Panc1 (cell line): ENCODE measurements around the gene NDUFV2. TPM values are rescaled to one million over a fixed set of nuclear protein-coding genes. Genes with fewer than 3 reads are reported as not detected.
A peak's percentile ranks its signal among the peaks of the same experiment; 100 is the strongest.

Source experiments
- ATAC-seq: fragments of 200-7000 bp; cut with Tn5 transposase; 2 replicates; pipeline ENCODE4 v1.9.1; 2020; ENCODE audit warnings: mild to moderate bottlenecking, moderate library complexity
- BruUV-seq: library from RNA; stranded (reverse); fragments of 400-500 nt; replicated peaks from 2 replicates; lab custom pipeline; 2021; lab: Mats Ljungman, UMichigan
- CTCF ChIA-PET: fragments of 300-600 bp; sonication (Branson Sonifier 250); formaldehyde crosslinking; loops from one replicate; lab custom pipeline; 2022; ENCODE audit warnings: antibody characterized with exemption; lab: Charles Lee
- POLR2A ChIA-PET: fragments of 300-600 bp; sonication (Branson Sonifier 250); formaldehyde crosslinking; loops from one replicate; lab custom pipeline; 2022; ENCODE audit warnings: antibody characterized with exemption; lab: Charles Lee
- DNase-seq: peaks from one replicate; pipeline ENCODE4 v3.0.0-alpha.2; 2010; ENCODE audit warnings: low read depth, low spot score
- H3K27ac ChIP-seq: 2 replicates; pipeline ENCODE4 v1.5.1; 2011; ENCODE audit warnings: mild to moderate bottlenecking, low read length, inconsistent platforms
- H3K27me3 ChIP-seq: fragments of 200-500 bp; sonication (Bioruptor generic); 2 replicates; pipeline ENCODE4 v1.6.0; 2014; ENCODE audit warnings: low read length, inconsistent platforms; ENCODE audit not compliant: control insufficient read depth, insufficient read depth
- H3K36me3 ChIP-seq: fragments of 200-500 bp; sonication (Bioruptor generic); 2 replicates; pipeline ENCODE4 v1.5.1; 2014; ENCODE audit warnings: inconsistent platforms, mild to moderate bottlenecking, low read length, moderate library complexity; ENCODE audit not compliant: control insufficient read depth, insufficient read depth
- H3K4me1 ChIP-seq: 2 replicates; pipeline ENCODE4 v1.5.1; 2011; ENCODE audit warnings: inconsistent platforms, mild to moderate bottlenecking, low read length, moderate library complexity; ENCODE audit not compliant: control insufficient read depth, insufficient read depth
- H3K4me3 ChIP-seq, 2 experiments: 2 replicates each; pipeline ENCODE4 v1.5.1; 2011 to 2012; ENCODE audit warnings: low read depth in 2 of 2, low read length in 2 of 2, mild to moderate bottlenecking in 2 of 2, inconsistent platforms in 1 of 2, moderate library complexity in 1 of 2
- H3K9me3 ChIP-seq: fragments of 200-500 bp; sonication (Bioruptor generic); 2 replicates; pipeline ENCODE4 v1.5.1; 2014; ENCODE audit warnings: low read depth, mild to moderate bottlenecking, inconsistent platforms, low read length, moderate library complexity; ENCODE audit not compliant: control insufficient read depth, insufficient read depth
- POLR2AphosphoS5 ChIP-seq: IDR thresholded peaks from 2 replicates; pipeline ENCODE4 v1.6.1; 2012; ENCODE audit warnings: mild to moderate bottlenecking, low read depth, low read length, moderate library complexity
- SIN3A ChIP-seq: IDR thresholded peaks from 2 replicates; pipeline ENCODE4 v1.6.1; 2012; ENCODE audit warnings: low read depth, mild to moderate bottlenecking, low read length, moderate library complexity, borderline replicate concordance; ENCODE audit not compliant: insufficient read depth
- TCF7L2 ChIP-seq: IDR thresholded peaks from 2 replicates; pipeline ENCODE4 v1.6.1; 2011; ENCODE audit warnings: mild to moderate bottlenecking, low read depth, low read length, inconsistent platforms
- in situ Hi-C: cut with HindIII; loops from 2 replicates; pipeline ENCODE4 v1.10.0; 2016; ENCODE audit warnings: low sequenced_read_pairs, low pct_unique_long_range_greater_than_20kb
- intact Hi-C: fragments of 100-400 bp; cut with micrococcal nuclease; formaldehyde crosslinking; loops from one replicate; pipeline ENCODE4 v1.10.0; 2022; ENCODE audit not compliant: unreplicated experiment
- total RNA-seq: library from RNA; stranded (reverse); gene quantifications from one replicate; pipeline ENCODE4 v1.2.1, GENCODE V29; 2021; ENCODE audit not compliant: unreplicated experiment
- TF ChIP-seq, protein P1 (sequence below): fragments of 450-650 bp; IDR thresholded peaks from 2 replicates; pipeline ENCODE4 v1.5.1; 2017; ENCODE audit warnings: mild to moderate bottlenecking
- TF ChIP-seq, protein P2 (sequence below), 2 experiments: IDR thresholded peaks; 2 replicates each; pipeline ENCODE4 v1.6.1; 2011 to 2012; ENCODE audit warnings: low read depth in 2 of 2, control low read depth in 1 of 2, low read length in 1 of 2, mild to moderate bottlenecking in 1 of 2, moderate library complexity in 1 of 2; ENCODE audit not compliant: insufficient read depth in 1 of 2

The NDUFV2 gene
- total RNA-seq, 1 experiment from 2014 or later = 157 TPM

DNA sequence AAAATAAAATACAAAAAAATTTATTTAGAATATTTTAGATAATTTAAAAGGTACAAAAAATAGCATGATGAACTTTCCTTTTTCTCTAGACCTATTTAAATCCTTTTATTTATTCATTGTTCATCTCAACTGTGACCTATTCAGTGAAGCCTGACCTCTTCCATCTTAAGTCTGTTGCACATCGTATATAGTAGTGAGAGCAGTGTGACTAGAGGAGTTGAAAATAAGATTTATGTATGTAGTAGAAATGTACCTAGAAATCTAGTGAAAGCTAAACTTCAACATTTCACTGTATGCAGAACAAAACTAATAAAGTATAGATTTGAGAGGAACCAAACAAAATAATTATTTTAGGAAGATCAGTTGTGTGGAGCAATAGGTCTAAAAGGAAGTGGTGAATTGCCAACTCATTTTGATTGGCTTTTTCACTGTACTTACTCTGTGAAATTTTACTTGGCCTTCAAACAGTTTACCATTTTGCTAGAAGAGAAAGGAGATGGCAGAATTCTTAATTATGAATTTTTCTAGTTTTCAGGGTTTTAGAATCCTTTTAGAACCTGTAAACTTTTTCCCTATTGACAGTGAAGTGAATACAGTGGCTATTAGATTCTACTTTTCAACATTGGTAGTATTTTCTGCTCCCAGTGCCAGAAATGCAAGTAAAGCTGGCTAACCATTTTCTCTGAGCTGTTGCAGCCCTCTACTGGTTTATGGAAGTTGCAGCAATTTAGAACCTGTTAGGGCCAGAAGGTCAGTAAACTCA lies 45.1 kb downstream of the NDUFV2 start:
- no peak for DNase-seq
- in situ Hi-C loops (no loop called here), intact Hi-C loops (loop anchor here (2.0 to 10.0 kb wide), 2 partner anchors 75 to 187 kb away; partner anchors contain the start of gene TWSG1)
- no TSS peak for BruUV-seq
- H3K36me3 ChIP-seq = no peaks in the 10 kb centered on the region
- no peak overlapping the region for H3K4me3 ChIP-seq
- peak; percentile 91 for ATAC-seq
- H3K27ac ChIP-seq = no peak overlapping the region
- peaks cover 22% of the 10 kb centered on the region for H3K4me1 ChIP-seq
- CTCF ChIA-PET = interaction anchor here (0.7 kb wide), 1 partner anchor 168 kb away, joined by 3 read pairs; no protein-coding TSS in a partner anchor
- POLR2A ChIA-PET = interaction anchor here (0.6 kb wide), 1 partner anchor 116 kb away, joined by 8 read pairs; no protein-coding TSS in a partner anchor
- no peaks in the 10 kb centered on the region for H3K27me3 ChIP-seq
- TF ChIP-seq TCF7L2 = no peak
- TF ChIP-seq, protein P1, sequence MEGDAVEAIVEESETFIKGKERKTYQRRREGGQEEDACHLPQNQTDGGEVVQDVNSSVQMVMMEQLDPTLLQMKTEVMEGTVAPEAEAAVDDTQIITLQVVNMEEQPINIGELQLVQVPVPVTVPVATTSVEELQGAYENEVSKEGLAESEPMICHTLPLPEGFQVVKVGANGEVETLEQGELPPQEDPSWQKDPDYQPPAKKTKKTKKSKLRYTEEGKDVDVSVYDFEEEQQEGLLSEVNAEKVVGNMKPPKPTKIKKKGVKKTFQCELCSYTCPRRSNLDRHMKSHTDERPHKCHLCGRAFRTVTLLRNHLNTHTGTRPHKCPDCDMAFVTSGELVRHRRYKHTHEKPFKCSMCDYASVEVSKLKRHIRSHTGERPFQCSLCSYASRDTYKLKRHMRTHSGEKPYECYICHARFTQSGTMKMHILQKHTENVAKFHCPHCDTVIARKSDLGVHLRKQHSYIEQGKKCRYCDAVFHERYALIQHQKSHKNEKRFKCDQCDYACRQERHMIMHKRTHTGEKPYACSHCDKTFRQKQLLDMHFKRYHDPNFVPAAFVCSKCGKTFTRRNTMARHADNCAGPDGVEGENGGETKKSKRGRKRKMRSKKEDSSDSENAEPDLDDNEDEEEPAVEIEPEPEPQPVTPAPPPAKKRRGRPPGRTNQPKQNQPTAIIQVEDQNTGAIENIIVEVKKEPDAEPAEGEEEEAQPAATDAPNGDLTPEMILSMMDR = peak; percentile 78
- H3K9me3 ChIP-seq = no peaks in the 10 kb centered on the region

DNA sequence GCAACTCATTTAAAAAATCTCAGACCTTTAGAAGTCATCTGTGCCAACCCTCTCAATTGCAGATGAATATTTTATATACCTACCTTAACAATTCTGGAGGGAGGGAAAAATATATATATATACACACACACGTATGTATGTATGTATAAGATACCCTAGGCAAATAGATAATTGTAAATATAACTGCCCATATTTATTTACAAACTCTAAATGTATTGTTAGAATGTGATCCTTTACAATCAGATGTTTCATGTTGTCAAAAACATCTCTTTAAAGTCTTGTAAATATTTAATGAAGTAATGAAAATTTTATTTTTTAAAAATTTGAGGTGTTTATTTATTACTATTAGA lies 45.7 kb downstream of the NDUFV2 start:
- POLR2A ChIA-PET = interaction anchor here (0.6 kb wide), 1 partner anchor 116 kb away, joined by 8 read pairs; no protein-coding TSS in a partner anchor

More for the DNA sequence above, 45.7 kb downstream of the NDUFV2 start:
- H3K9me3 ChIP-seq = no peaks in the 10 kb centered on the region
- no peak overlapping the region for H3K4me3 ChIP-seq
- no peak for DNase-seq
- H3K36me3 ChIP-seq = no peaks in the 10 kb centered on the region
- TF ChIP-seq, protein P2, sequence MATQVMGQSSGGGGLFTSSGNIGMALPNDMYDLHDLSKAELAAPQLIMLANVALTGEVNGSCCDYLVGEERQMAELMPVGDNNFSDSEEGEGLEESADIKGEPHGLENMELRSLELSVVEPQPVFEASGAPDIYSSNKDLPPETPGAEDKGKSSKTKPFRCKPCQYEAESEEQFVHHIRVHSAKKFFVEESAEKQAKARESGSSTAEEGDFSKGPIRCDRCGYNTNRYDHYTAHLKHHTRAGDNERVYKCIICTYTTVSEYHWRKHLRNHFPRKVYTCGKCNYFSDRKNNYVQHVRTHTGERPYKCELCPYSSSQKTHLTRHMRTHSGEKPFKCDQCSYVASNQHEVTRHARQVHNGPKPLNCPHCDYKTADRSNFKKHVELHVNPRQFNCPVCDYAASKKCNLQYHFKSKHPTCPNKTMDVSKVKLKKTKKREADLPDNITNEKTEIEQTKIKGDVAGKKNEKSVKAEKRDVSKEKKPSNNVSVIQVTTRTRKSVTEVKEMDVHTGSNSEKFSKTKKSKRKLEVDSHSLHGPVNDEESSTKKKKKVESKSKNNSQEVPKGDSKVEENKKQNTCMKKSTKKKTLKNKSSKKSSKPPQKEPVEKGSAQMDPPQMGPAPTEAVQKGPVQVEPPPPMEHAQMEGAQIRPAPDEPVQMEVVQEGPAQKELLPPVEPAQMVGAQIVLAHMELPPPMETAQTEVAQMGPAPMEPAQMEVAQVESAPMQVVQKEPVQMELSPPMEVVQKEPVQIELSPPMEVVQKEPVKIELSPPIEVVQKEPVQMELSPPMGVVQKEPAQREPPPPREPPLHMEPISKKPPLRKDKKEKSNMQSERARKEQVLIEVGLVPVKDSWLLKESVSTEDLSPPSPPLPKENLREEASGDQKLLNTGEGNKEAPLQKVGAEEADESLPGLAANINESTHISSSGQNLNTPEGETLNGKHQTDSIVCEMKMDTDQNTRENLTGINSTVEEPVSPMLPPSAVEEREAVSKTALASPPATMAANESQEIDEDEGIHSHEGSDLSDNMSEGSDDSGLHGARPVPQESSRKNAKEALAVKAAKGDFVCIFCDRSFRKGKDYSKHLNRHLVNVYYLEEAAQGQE (IDR thresholded peaks at IDR 0.05; ENCODE audit: insufficient read depth in 1 of 2, low read depth in 2 of 2, low read length in 1 of 2) = no peak
- TF ChIP-seq SIN3A (no peak), POLR2AphosphoS5 (no peak)
- TF ChIP-seq, protein P1 = peak; percentile 58; the same call in 1 of the 2 replicates
- no peaks in the 10 kb centered on the region for H3K27me3 ChIP-seq
- no peak for ATAC-seq
- BruUV-seq = no TSS peak
- H3K27ac ChIP-seq = no peak overlapping the region
- in situ Hi-C loops = no loop called here
- intact Hi-C loops = loop anchor here (10.0 kb wide), 1 partner anchor 187 kb away; the partner anchor contains the start of gene TWSG1
- CTCF ChIA-PET = no interaction called here
- peaks cover 22% of the 10 kb centered on the region for H3K4me1 ChIP-seq
